ENCODE results near the gene PDE4D.

- TF ChIP-seq, protein P1, sequence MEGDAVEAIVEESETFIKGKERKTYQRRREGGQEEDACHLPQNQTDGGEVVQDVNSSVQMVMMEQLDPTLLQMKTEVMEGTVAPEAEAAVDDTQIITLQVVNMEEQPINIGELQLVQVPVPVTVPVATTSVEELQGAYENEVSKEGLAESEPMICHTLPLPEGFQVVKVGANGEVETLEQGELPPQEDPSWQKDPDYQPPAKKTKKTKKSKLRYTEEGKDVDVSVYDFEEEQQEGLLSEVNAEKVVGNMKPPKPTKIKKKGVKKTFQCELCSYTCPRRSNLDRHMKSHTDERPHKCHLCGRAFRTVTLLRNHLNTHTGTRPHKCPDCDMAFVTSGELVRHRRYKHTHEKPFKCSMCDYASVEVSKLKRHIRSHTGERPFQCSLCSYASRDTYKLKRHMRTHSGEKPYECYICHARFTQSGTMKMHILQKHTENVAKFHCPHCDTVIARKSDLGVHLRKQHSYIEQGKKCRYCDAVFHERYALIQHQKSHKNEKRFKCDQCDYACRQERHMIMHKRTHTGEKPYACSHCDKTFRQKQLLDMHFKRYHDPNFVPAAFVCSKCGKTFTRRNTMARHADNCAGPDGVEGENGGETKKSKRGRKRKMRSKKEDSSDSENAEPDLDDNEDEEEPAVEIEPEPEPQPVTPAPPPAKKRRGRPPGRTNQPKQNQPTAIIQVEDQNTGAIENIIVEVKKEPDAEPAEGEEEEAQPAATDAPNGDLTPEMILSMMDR (IDR thresholded peaks at IDR 0.05), result no peak
- TF ChIP-seq POLR2A (IDR thresholded peaks at IDR 0.05), result no peak
Measured at GRCh38 chr5:59769832-59770231, 123.7 kb downstream of the PDE4D start.
